Thyroid gland (tissue), 4 donors: Measurements from ENCODE around the gene CEACAM8.

Source experiments
- POLR2A ChIP-seq, 2 donors: fragments of 450-650 bp; IDR thresholded peaks; one replicate each; pipeline ENCODE4 v1.6.1; 2017; ENCODE audit warnings: antibody characterized with exemption in 2 of 2, mild to moderate bottlenecking in 2 of 2, moderate library complexity in 1 of 2
- TF ChIP-seq, protein P1 (sequence below), 6 experiments: fragments of 200-600 bp in 3 of 6; fragments of 450-650 bp in 3 of 6; sonication (generic) in 3 of 6; IDR thresholded peaks; one replicate each; pipeline ENCODE4 v1.5.1; 2016 to 2019; ENCODE audit warnings: antibody characterized with exemption in 6 of 6, mild to moderate bottlenecking in 2 of 6, inconsistent platforms in 1 of 6, moderate library complexity in 1 of 6

GRCh38 chr19:42613666-42614065, 18.9 kb upstream of the CEACAM8 start:
- TF ChIP-seq, protein P1, sequence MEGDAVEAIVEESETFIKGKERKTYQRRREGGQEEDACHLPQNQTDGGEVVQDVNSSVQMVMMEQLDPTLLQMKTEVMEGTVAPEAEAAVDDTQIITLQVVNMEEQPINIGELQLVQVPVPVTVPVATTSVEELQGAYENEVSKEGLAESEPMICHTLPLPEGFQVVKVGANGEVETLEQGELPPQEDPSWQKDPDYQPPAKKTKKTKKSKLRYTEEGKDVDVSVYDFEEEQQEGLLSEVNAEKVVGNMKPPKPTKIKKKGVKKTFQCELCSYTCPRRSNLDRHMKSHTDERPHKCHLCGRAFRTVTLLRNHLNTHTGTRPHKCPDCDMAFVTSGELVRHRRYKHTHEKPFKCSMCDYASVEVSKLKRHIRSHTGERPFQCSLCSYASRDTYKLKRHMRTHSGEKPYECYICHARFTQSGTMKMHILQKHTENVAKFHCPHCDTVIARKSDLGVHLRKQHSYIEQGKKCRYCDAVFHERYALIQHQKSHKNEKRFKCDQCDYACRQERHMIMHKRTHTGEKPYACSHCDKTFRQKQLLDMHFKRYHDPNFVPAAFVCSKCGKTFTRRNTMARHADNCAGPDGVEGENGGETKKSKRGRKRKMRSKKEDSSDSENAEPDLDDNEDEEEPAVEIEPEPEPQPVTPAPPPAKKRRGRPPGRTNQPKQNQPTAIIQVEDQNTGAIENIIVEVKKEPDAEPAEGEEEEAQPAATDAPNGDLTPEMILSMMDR (IDR thresholded peaks at IDR 0.05): no peak
- TF ChIP-seq POLR2A (IDR thresholded peaks at IDR 0.05): no peak
